Measurements from ENCODE around the gene DIAPH3.

The DIAPH3 gene

DNA sequence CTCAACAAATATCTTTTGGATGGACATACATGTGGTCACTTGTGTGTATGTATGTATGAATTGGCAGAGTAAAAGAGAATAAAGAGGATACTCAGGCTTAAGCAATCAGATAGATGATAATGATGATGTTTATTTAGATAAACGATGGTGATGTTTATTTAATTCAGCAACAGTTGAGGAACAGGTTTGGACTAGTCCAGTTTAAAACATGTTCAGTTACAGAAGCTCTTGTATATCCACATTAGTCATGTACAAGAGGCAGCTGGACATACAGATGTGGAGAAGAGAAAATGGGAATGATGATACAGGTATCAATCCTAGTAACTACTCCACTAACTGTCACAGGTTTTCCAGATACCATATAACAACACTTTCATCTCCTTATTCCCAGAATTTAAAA, 232.1 kb downstream of the DIAPH3 start:
- Histone ChIP-seq H2AFZ (ENCODE audit: low read depth, low read length) (no peak overlapping the region), H3K27ac (ENCODE audit: low read length) (no peak overlapping the region), H3K9me3 (ENCODE audit: insufficient read depth, low read length) (no peaks in the 10 kb centered on the region; the same call in 1 of the 2 replicates), H3K27me3 (ENCODE audit: low read depth, low read length) (no peaks in the 10 kb centered on the region), H3K9ac (ENCODE audit: low read length) (no peak overlapping the region), H3K4me2 (ENCODE audit: low read length) (no peak overlapping the region), H3K79me2 (ENCODE audit: low read length) (no peaks in the 10 kb centered on the region), H3K36me3 (replicated peaks; ENCODE audit: low read depth, low read length) (peaks cover 14% of the 10 kb centered on the region), H4K20me1 (ENCODE audit: insufficient read depth, low read length) (no peaks in the 10 kb centered on the region), H3K4me3 (ENCODE audit: low read length) (no peak overlapping the region), H3K4me1 (ENCODE audit: low read length) (no peaks in the 10 kb centered on the region)
- no peak for TF ChIP-seq EZH2phosphoT487 (IDR thresholded peaks at IDR 0.05; ENCODE audit: low read depth)
- TF ChIP-seq, protein P1, sequence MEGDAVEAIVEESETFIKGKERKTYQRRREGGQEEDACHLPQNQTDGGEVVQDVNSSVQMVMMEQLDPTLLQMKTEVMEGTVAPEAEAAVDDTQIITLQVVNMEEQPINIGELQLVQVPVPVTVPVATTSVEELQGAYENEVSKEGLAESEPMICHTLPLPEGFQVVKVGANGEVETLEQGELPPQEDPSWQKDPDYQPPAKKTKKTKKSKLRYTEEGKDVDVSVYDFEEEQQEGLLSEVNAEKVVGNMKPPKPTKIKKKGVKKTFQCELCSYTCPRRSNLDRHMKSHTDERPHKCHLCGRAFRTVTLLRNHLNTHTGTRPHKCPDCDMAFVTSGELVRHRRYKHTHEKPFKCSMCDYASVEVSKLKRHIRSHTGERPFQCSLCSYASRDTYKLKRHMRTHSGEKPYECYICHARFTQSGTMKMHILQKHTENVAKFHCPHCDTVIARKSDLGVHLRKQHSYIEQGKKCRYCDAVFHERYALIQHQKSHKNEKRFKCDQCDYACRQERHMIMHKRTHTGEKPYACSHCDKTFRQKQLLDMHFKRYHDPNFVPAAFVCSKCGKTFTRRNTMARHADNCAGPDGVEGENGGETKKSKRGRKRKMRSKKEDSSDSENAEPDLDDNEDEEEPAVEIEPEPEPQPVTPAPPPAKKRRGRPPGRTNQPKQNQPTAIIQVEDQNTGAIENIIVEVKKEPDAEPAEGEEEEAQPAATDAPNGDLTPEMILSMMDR (IDR thresholded peaks at IDR 0.05; ENCODE audit: low read depth, low read length): no peak

DNA sequence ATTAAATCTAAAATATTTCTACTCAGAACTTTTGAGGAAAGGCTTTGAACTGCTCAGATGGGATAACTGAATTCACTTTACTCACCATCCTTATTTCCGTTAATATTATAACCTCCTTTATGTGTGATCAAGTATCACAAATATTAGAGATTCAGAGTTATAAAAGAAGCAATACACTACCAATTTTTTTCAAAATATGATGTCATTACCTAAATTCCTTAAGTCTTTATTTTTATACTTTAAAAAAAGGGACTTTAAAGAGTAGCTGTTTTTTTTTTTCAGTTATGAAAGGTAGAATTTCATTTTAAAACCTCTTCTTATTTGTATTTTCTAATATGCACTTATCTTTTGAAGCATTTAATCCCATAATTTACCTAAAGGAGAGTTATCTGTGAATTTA, 239.5 kb downstream of the DIAPH3 start:
- H3K9ac ChIP-seq (ENCODE audit: low read length): no peak overlapping the region
- no peaks in the 10 kb centered on the region for H3K4me1 ChIP-seq (ENCODE audit: low read length)
- H3K79me2 ChIP-seq (ENCODE audit: low read length): no peaks in the 10 kb centered on the region
- no peaks in the 10 kb centered on the region for H4K20me1 ChIP-seq (ENCODE audit: insufficient read depth, low read length)
- no peak overlapping the region for H3K4me2 ChIP-seq (ENCODE audit: low read length)
- H2AFZ ChIP-seq (ENCODE audit: low read depth, low read length): no peak overlapping the region
- H3K36me3 ChIP-seq (replicated peaks; ENCODE audit: low read depth, low read length): peaks cover 14% of the 10 kb centered on the region
- H3K27me3 ChIP-seq (ENCODE audit: low read depth, low read length): no peaks in the 10 kb centered on the region
- no peaks in the 10 kb centered on the region; the same call in 1 of the 2 replicates for H3K9me3 ChIP-seq (ENCODE audit: insufficient read depth, low read length)
- H3K4me3 ChIP-seq (ENCODE audit: low read length): no peak overlapping the region
- no peak for TF ChIP-seq EZH2phosphoT487 (IDR thresholded peaks at IDR 0.05; ENCODE audit: low read depth)
- TF ChIP-seq, protein P1 (IDR thresholded peaks at IDR 0.05; ENCODE audit: low read depth, low read length): no peak
- H3K27ac ChIP-seq (ENCODE audit: low read length): no peak overlapping the region

DNA sequence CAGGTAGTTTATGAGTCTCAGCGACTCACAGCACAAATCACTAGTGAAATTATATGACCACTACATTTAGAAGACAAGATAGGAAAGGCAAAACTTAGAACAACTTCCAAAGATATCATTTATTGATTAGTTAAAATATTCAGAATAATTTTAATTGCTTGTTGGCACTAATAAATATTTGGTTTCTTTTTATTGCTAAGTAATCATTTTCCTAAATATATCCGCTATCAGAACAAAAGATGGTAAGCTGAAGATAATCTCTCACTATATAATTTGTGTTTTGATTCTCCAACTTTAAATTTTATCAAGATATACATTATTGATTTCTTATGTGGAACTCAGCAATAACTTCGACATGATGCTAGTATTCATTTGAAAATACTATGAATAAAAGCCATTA, 248.5 kb downstream of the DIAPH3 start:
- no peaks in the 10 kb centered on the region for H3K79me2 ChIP-seq (ENCODE audit: low read length)
- no peak overlapping the region for H3K9ac ChIP-seq (ENCODE audit: low read length)

DNA sequence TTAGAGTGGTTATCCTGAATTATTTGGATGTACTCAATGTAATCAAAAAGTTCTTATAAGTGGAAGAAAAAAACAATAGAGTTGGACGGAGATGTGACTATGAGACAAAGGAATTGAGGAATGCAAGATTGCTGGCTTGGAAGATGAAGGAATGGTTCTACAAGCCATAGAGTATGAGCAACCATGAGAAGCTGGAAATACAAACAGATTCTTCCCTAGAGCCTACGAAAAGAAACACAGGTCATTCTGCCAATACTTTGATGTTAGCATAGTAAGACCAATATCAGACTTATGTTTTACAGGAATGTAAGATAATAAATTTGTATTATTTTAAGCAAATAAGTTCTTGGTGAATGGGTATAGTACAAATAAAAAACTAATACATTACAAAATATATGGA, 249.2 kb downstream of the DIAPH3 start:
- no peaks in the 10 kb centered on the region for H3K79me2 ChIP-seq (ENCODE audit: low read length)
- no peaks in the 10 kb centered on the region for H3K4me1 ChIP-seq (ENCODE audit: low read length)
- no peak overlapping the region for H3K9ac ChIP-seq (ENCODE audit: low read length)
- H3K27me3 ChIP-seq (ENCODE audit: low read depth, low read length): no peaks in the 10 kb centered on the region
- no peaks in the 10 kb centered on the region for H3K9me3 ChIP-seq (ENCODE audit: insufficient read depth, low read length)
- no peaks in the 10 kb centered on the region for H4K20me1 ChIP-seq (ENCODE audit: insufficient read depth, low read length)
- H3K36me3 ChIP-seq (replicated peaks; ENCODE audit: low read depth, low read length): no peaks in the 10 kb centered on the region
- no peak overlapping the region for H3K4me3 ChIP-seq (ENCODE audit: low read length)
- TF ChIP-seq EZH2phosphoT487 (IDR thresholded peaks at IDR 0.05; ENCODE audit: low read depth): no peak
- TF ChIP-seq, protein P1 (IDR thresholded peaks at IDR 0.05; ENCODE audit: low read depth, low read length): no peak
- no peak overlapping the region for H3K4me2 ChIP-seq (ENCODE audit: low read length)
- no peak overlapping the region for H3K27ac ChIP-seq (ENCODE audit: low read length)
- no peak overlapping the region for H2AFZ ChIP-seq (ENCODE audit: low read depth, low read length)

More for the DNA sequence above, 248.5 kb downstream of the DIAPH3 start:
- Histone ChIP-seq H4K20me1 (ENCODE audit: insufficient read depth, low read length) (no peaks in the 10 kb centered on the region), H3K27ac (ENCODE audit: low read length) (no peak overlapping the region), H3K4me1 (ENCODE audit: low read length) (no peaks in the 10 kb centered on the region), H3K27me3 (ENCODE audit: low read depth, low read length) (no peaks in the 10 kb centered on the region), H3K4me2 (ENCODE audit: low read length) (no peak overlapping the region), H3K36me3 (replicated peaks; ENCODE audit: low read depth, low read length) (no peaks in the 10 kb centered on the region), H3K4me3 (ENCODE audit: low read length) (no peak overlapping the region), H3K9me3 (ENCODE audit: insufficient read depth, low read length) (no peaks in the 10 kb centered on the region), H2AFZ (ENCODE audit: low read depth, low read length) (no peak overlapping the region)
- no peak for TF ChIP-seq EZH2phosphoT487 (IDR thresholded peaks at IDR 0.05; ENCODE audit: low read depth)
- TF ChIP-seq, protein P1 (IDR thresholded peaks at IDR 0.05; ENCODE audit: low read depth, low read length): no peak

All from OCI-LY3 (cell line).